Mesendoderm (in vitro differentiated cells): ENCODE results near the gene TACO1. TPM values are rescaled to one million over a fixed set of nuclear protein-coding genes. Genes with fewer than 3 reads are reported as not detected.
A peak's percentile ranks its signal among the peaks of the same experiment; 100 is the strongest.

ENCODE experiments used
- DNase-seq: peaks from one replicate; pipeline ENCODE4 v3.0.0; 2013
- H2AK5ac ChIP-seq: 2 replicates; pipeline ENCODE4 v1.6.1; 2013; ENCODE audit warnings: low read length, inconsistent platforms
- H2BK120ac ChIP-seq: 2 replicates; pipeline ENCODE4 v1.6.1; 2013; ENCODE audit warnings: low read depth, mild to moderate bottlenecking, low read length, moderate library complexity, mixed read lengths
- H2BK15ac ChIP-seq: replicated peaks from 2 replicates; pipeline ENCODE4 v1.6.1; 2013; ENCODE audit warnings: low read depth, mild to moderate bottlenecking, moderate library complexity
- H2BK5ac ChIP-seq: 2 replicates; pipeline ENCODE4 v1.6.1; 2013; ENCODE audit warnings: low read length, inconsistent platforms
- H3K18ac ChIP-seq: 2 replicates; pipeline ENCODE4 v1.6.1; 2013; ENCODE audit warnings: mild to moderate bottlenecking, low read length, mixed read lengths
- H3K23ac ChIP-seq: one replicate; pipeline ENCODE4 v1.6.1; 2013; ENCODE audit warnings: low read length
- H3K27ac ChIP-seq: 2 replicates; pipeline ENCODE4 v1.5.1; 2013; ENCODE audit warnings: low read depth, mild to moderate bottlenecking, inconsistent platforms, low read length, moderate library complexity
- H3K27me3 ChIP-seq: 2 replicates; pipeline ENCODE4 v1.6.1; 2013; ENCODE audit warnings: low read length, control low read depth, mild to moderate bottlenecking, inconsistent platforms; ENCODE audit not compliant: insufficient read depth, poor library complexity
- H3K36me3 ChIP-seq: 2 replicates; pipeline ENCODE4 v1.6.1; 2013; ENCODE audit warnings: low read length, inconsistent platforms; ENCODE audit not compliant: control insufficient read depth, insufficient read depth
- H3K4ac ChIP-seq: one replicate; pipeline ENCODE4 v1.6.1; 2013; ENCODE audit warnings: low read depth, mild to moderate bottlenecking, low read length, moderate library complexity
- H3K4me1 ChIP-seq: 2 replicates; pipeline ENCODE4 v1.6.1; 2013; ENCODE audit warnings: low read depth, low read length, inconsistent platforms; ENCODE audit not compliant: control insufficient read depth
- H3K4me2 ChIP-seq: 2 replicates; pipeline ENCODE4 v1.6.1; 2013; ENCODE audit warnings: low read length
- H3K4me3 ChIP-seq: 2 replicates; pipeline ENCODE4 v1.5.1; 2013; ENCODE audit warnings: mild to moderate bottlenecking, low read length
- H3K56ac ChIP-seq: one replicate; pipeline ENCODE4 v1.6.1; 2013; ENCODE audit warnings: low read length
- H3K79me1 ChIP-seq: 2 replicates; pipeline ENCODE4 v1.6.1; 2013; ENCODE audit warnings: low read length, inconsistent platforms
- H3K79me2 ChIP-seq: 2 replicates; pipeline ENCODE4 v1.6.1; 2013; ENCODE audit warnings: mild to moderate bottlenecking, low read length; ENCODE audit not compliant: control insufficient read depth, insufficient read depth
- H3K9ac ChIP-seq: 2 replicates; pipeline ENCODE4 v1.6.1; 2013; ENCODE audit warnings: low read length, inconsistent platforms
- H4K5ac ChIP-seq: one replicate; pipeline ENCODE4 v1.6.1; 2013; ENCODE audit warnings: low read length
- H4K8ac ChIP-seq: one replicate; pipeline ENCODE4 v1.6.1; 2013; ENCODE audit warnings: low read depth, mild to moderate bottlenecking, control low read depth, low read length, moderate library complexity
- WGBS: extraction: QIAGEN DNeasy Blood & Tissue Kit; methylation state at CpG from one replicate; pipeline ENCODE4 v1.1.7; 2013; ENCODE audit warnings: low lambda C conversion rate, missing lambda C conversion rate; ENCODE audit not compliant: insufficient coverage; ENCODE audit errors: extremely low coverage; 5-methylcytosine and 5-hydroxymethylcytosine counted together
- polyA plus RNA-seq, 2 experiments: library from polyadenylated mRNA; stranded (reverse); fragments of 200-250 nt; gene quantifications; one replicate each; pipeline ENCODE4 v1.2.3, GENCODE V29; 2013

Gene TACO1
- 18.4 TPM for polyA plus RNA-seq (2013, experiment 1 of 2)
- polyA plus RNA-seq (2013, experiment 2 of 2): 20.5 TPM

GRCh38 chr17:63600569-63601438 lies at the start of gene TACO1:
Gene TACO1, plus strand, starts transcription at chr17:63600895. Its CDS starts 189 bp downstream, at chr17:63601084.
- WGBS: no CpG with 5 or more reads among the region's 61 CpGs
- no peak within 1 kb of the TSS for H3K27ac ChIP-seq
- H2BK15ac ChIP-seq: no peak within 1 kb of the TSS

GRCh38 chr17:63552211-63552610 lies 48.5 kb upstream of the TACO1 start:
- H3K18ac ChIP-seq: no peak overlapping the region
- peaks cover 49% of the 10 kb centered on the region for H3K79me2 ChIP-seq
- H4K8ac ChIP-seq: no peak overlapping the region
- H3K4me1 ChIP-seq: peaks cover 3% of the 10 kb centered on the region
- no peak overlapping the region for H3K4me3 ChIP-seq
- H3K36me3 ChIP-seq: peaks cover 1% of the 10 kb centered on the region
- DNase-seq: no peak
- no peak overlapping the region for H2BK15ac ChIP-seq
- no peak overlapping the region for H3K27ac ChIP-seq
- H2BK120ac ChIP-seq: no peak overlapping the region
- H3K27me3 ChIP-seq: no peaks in the 10 kb centered on the region
- H2BK5ac ChIP-seq: no peak overlapping the region
- H3K4me2 ChIP-seq: peak overlapping the region; percentile 62
- WGBS: no CpG with 5 or more reads among the region's 6 CpGs
- H2AK5ac ChIP-seq: no peak overlapping the region
- H3K9ac ChIP-seq: peak overlapping the region; percentile 63
- H3K4ac ChIP-seq: no peak overlapping the region
- H4K5ac ChIP-seq: no peak overlapping the region
- no peak overlapping the region for H3K23ac ChIP-seq
- peak overlapping the region; percentile 78 for H3K56ac ChIP-seq
- peaks cover 21% of the 10 kb centered on the region for H3K79me1 ChIP-seq

More at GRCh38 chr17:63600569-63601438, at the start of gene TACO1:
- Histone ChIP-seq H3K56ac (peak within 1 kb of the TSS; percentile 94), H3K4me2 (peak within 1 kb of the TSS; percentile 85), H2BK5ac (no peak within 1 kb of the TSS), H3K18ac (peak within 1 kb of the TSS; percentile 35), H3K23ac (no peak within 1 kb of the TSS), H2AK5ac (no peak within 1 kb of the TSS), H3K79me1 (peaks cover 2% of the 10 kb centered on the region), H3K4me1 (peaks cover 4% of the 10 kb centered on the region), H3K4me3 (peak within 1 kb of the TSS; percentile 78), H3K79me2 (no peaks in the 10 kb centered on the region), H3K4ac (peak within 1 kb of the TSS; percentile 77), H3K9ac (peak within 1 kb of the TSS; percentile 86), H2BK120ac (no peak within 1 kb of the TSS), H3K27me3 (no peaks in the 10 kb centered on the region), H4K8ac (no peak within 1 kb of the TSS), H3K36me3 (no peaks in the 10 kb centered on the region), H4K5ac (peak within 1 kb of the TSS; percentile 74)
- DNase-seq: peak; percentile 89

GRCh38 chr17:63555500-63556156 lies 45.1 kb upstream of the TACO1 start:
- H3K4me3 ChIP-seq: no peak overlapping the region
- no peak overlapping the region for H3K9ac ChIP-seq
- no peak for DNase-seq
- no peak overlapping the region for H4K5ac ChIP-seq
- WGBS: no CpG with 5 or more reads among the region's 7 CpGs
- no peak overlapping the region for H4K8ac ChIP-seq
- H3K18ac ChIP-seq: no peak overlapping the region
- no peak overlapping the region for H3K27ac ChIP-seq
- H3K56ac ChIP-seq: no peak overlapping the region
- H3K36me3 ChIP-seq: peaks cover 1% of the 10 kb centered on the region
- H3K23ac ChIP-seq: no peak overlapping the region
- H2BK120ac ChIP-seq: no peak overlapping the region
- H2AK5ac ChIP-seq: no peak overlapping the region
- H3K4me2 ChIP-seq: no peak overlapping the region
- H2BK15ac ChIP-seq: no peak overlapping the region
- no peak overlapping the region for H3K4ac ChIP-seq
- H3K27me3 ChIP-seq: no peaks in the 10 kb centered on the region
- peaks cover 23% of the 10 kb centered on the region for H3K79me1 ChIP-seq
- no peak overlapping the region for H2BK5ac ChIP-seq
- peaks cover 3% of the 10 kb centered on the region for H3K4me1 ChIP-seq
- H3K79me2 ChIP-seq: peaks cover 58% of the 10 kb centered on the region

- Histone ChIP-seq H3K18ac (no peak overlapping the region), H4K5ac (no peak overlapping the region), H3K27me3 (no peaks in the 10 kb centered on the region), H3K36me3 (peaks cover 1% of the 10 kb centered on the region), H3K79me2 (peaks cover 44% of the 10 kb centered on the region), H2AK5ac (no peak overlapping the region), H3K79me1 (peaks cover 18% of the 10 kb centered on the region), H3K4me3 (no peak overlapping the region), H3K9ac (no peak overlapping the region), H3K4me2 (no peak overlapping the region), H2BK15ac (no peak overlapping the region), H3K56ac (no peak overlapping the region), H3K23ac (no peak overlapping the region), H4K8ac (no peak overlapping the region), H3K4me1 (peaks cover 3% of the 10 kb centered on the region), H2BK5ac (no peak overlapping the region), H3K4ac (no peak overlapping the region), H3K27ac (no peak overlapping the region), H2BK120ac (no peak overlapping the region)
- DNase-seq: no peak
- WGBS: no CpG with 5 or more reads among the region's 2 CpGs
Observed at GRCh38 chr17:63557416-63557815, 43.3 kb upstream of the TACO1 start.

- H3K79me2 ChIP-seq: peaks cover 36% of the 10 kb centered on the region
- H3K9ac ChIP-seq: no peak overlapping the region
- H3K4me3 ChIP-seq: no peak overlapping the region
- no peak overlapping the region for H3K4me2 ChIP-seq
- no peak overlapping the region for H3K23ac ChIP-seq
- H3K56ac ChIP-seq: no peak overlapping the region
- no peak for DNase-seq
- H4K5ac ChIP-seq: no peak overlapping the region
- H2BK15ac ChIP-seq: no peak overlapping the region
- no peak overlapping the region for H2AK5ac ChIP-seq
- WGBS: no CpG with 5 or more reads among the region's 3 CpGs
- H3K79me1 ChIP-seq: peaks cover 11% of the 10 kb centered on the region
- H2BK120ac ChIP-seq: no peak overlapping the region
- no peaks in the 10 kb centered on the region for H3K27me3 ChIP-seq
- H3K36me3 ChIP-seq: peaks cover 1% of the 10 kb centered on the region
- no peak overlapping the region for H3K27ac ChIP-seq
- no peak overlapping the region for H3K4ac ChIP-seq
- no peak overlapping the region for H3K18ac ChIP-seq
- H3K4me1 ChIP-seq: no peaks in the 10 kb centered on the region
- H2BK5ac ChIP-seq: no peak overlapping the region
- H4K8ac ChIP-seq: no peak overlapping the region
Observed at GRCh38 chr17:63558441-63558840, 42.3 kb upstream of the TACO1 start.
